Osteoblast (primary cell): ENCODE results near the gene HS6ST1. TPM values are rescaled to one million over a fixed set of nuclear protein-coding genes. Genes with fewer than 3 reads are reported as not detected.
A peak's percentile ranks its signal among the peaks of the same experiment; 100 is the strongest.

Source experiments
- DNase-seq: peaks from one replicate; pipeline ENCODE4 v3.0.0; 2011; ENCODE audit warnings: low spot score, mixed read lengths; ENCODE audit not compliant: insufficient read length; ENCODE audit errors: missing footprints
- H2AFZ ChIP-seq: 2 replicates; pipeline ENCODE4 v1.6.0; 2011; ENCODE audit warnings: mild to moderate bottlenecking, low read length
- H3K27ac ChIP-seq: 2 replicates; pipeline ENCODE4 v1.5.1; 2011; ENCODE audit warnings: mild to moderate bottlenecking, low read depth, low read length, moderate library complexity
- H3K27me3 ChIP-seq: 2 replicates; pipeline ENCODE4 v1.6.0; 2012; ENCODE audit warnings: mild to moderate bottlenecking, control low read depth, inconsistent platforms, low read length, moderate library complexity; ENCODE audit not compliant: insufficient read depth
- H3K36me3 ChIP-seq: 2 replicates; pipeline ENCODE4 v1.5.1; 2011; ENCODE audit warnings: mild to moderate bottlenecking, low read length, control low read depth, moderate library complexity; ENCODE audit not compliant: insufficient read depth
- H3K4me1 ChIP-seq: 2 replicates; pipeline ENCODE4 v1.5.1; 2011; ENCODE audit warnings: mild to moderate bottlenecking, low read length, control low read depth, moderate library complexity; ENCODE audit not compliant: insufficient read depth
- H3K4me2 ChIP-seq: 2 replicates; pipeline ENCODE4 v1.6.0; 2011; ENCODE audit warnings: mild to moderate bottlenecking, low read length; ENCODE audit not compliant: insufficient read depth
- H3K4me3 ChIP-seq: fragments of 200-600 bp; sonication (generic); 3 replicates; pipeline ENCODE4 v1.5.1; 2012; ENCODE audit warnings: mild to moderate bottlenecking, low read length, inconsistent platforms; ENCODE audit not compliant: insufficient read depth
- H3K79me2 ChIP-seq: 2 replicates; pipeline ENCODE4 v1.6.0; 2012; ENCODE audit warnings: mild to moderate bottlenecking, low read length, control low read depth, inconsistent platforms; ENCODE audit not compliant: insufficient read depth
- H3K9me3 ChIP-seq: 2 replicates; pipeline ENCODE4 v1.5.1; 2011; ENCODE audit warnings: low read depth, low read length, control low read depth
- H4K20me1 ChIP-seq: 2 replicates; pipeline ENCODE4 v1.6.0; 2012; ENCODE audit warnings: mild to moderate bottlenecking, low read length, control low read depth; ENCODE audit not compliant: insufficient read depth
- CTCF ChIP-seq: IDR thresholded peaks from 2 replicates; pipeline ENCODE4 v1.5.1; 2011; ENCODE audit warnings: mild to moderate bottlenecking, low read depth, low read length, moderate library complexity; ENCODE audit errors: extremely low read depth
- total RNA-seq: library from RNA; depleted of rRNA; stranded (reverse); fragments of >200 nt; gene quantifications from 2 replicates; pipeline ENCODE4 v1.2.3, GENCODE V29; 2012

The HS6ST1 gene
- total RNA-seq, 1 donor = 18.8 TPM

GRCh38 chr2:128316777-128317180 is 1.9 kb downstream of the HS6ST1 start:
- no peaks in the 10 kb centered on the region for H3K27me3 ChIP-seq
- H3K79me2 ChIP-seq = peaks cover 13% of the 10 kb centered on the region
- peak; percentile 68 for DNase-seq
- H3K4me1 ChIP-seq = peaks cover 18% of the 10 kb centered on the region
- no peak overlapping the region for H3K27ac ChIP-seq
- H3K36me3 ChIP-seq = peaks cover 6% of the 10 kb centered on the region
- H2AFZ ChIP-seq = no peak overlapping the region
- H3K9me3 ChIP-seq = no peaks in the 10 kb centered on the region
- H4K20me1 ChIP-seq = peaks cover 59% of the 10 kb centered on the region
- peak overlapping the region; percentile 89 for H3K4me2 ChIP-seq
- H3K4me3 ChIP-seq = peak overlapping the region; percentile 77
- TF ChIP-seq CTCF = no peak

GRCh38 chr2:128315829-128316776 is 2.6 kb downstream of the HS6ST1 start:
- no peak for TF ChIP-seq CTCF
- no peak overlapping the region for H3K4me3 ChIP-seq
- H3K36me3 ChIP-seq = peaks cover 6% of the 10 kb centered on the region
- H4K20me1 ChIP-seq = peaks cover 64% of the 10 kb centered on the region
- H3K9me3 ChIP-seq = no peaks in the 10 kb centered on the region
- peaks cover 17% of the 10 kb centered on the region for H3K79me2 ChIP-seq
- H3K27me3 ChIP-seq = no peaks in the 10 kb centered on the region
- H3K4me2 ChIP-seq = peak overlapping the region; percentile 89
- peaks cover 13% of the 10 kb centered on the region for H3K4me1 ChIP-seq
- peak; percentile 94 for DNase-seq
- no peak overlapping the region for H3K27ac ChIP-seq
- H2AFZ ChIP-seq = no peak overlapping the region

GRCh38 chr2:128315122-128315828 is 3.4 kb downstream of the HS6ST1 start:
- DNase-seq = peak; percentile 74
- Histone ChIP-seq H3K4me1 (peaks cover 13% of the 10 kb centered on the region), H3K27ac (no peak overlapping the region), H3K27me3 (no peaks in the 10 kb centered on the region), H2AFZ (no peak overlapping the region), H3K9me3 (no peaks in the 10 kb centered on the region), H3K36me3 (peaks cover 6% of the 10 kb centered on the region), H3K4me3 (no peak overlapping the region), H3K4me2 (no peak overlapping the region), H3K79me2 (peaks cover 20% of the 10 kb centered on the region), H4K20me1 (peaks cover 64% of the 10 kb centered on the region)
- no peak for TF ChIP-seq CTCF
